Umbilical cord (tissue), 2 donors: ENCODE measurements around the gene DNASE2. TPM values are rescaled to one million over a fixed set of nuclear protein-coding genes. Genes with fewer than 3 reads are reported as not detected.
"Not testable (repeated sequence)": the region's sequence is repeated elsewhere in the genome, so short reads cannot be mapped to it uniquely, and the experiment has no call there.

ENCODE experiments used
- DNase-seq: peaks from one replicate; pipeline ENCODE4 v3.0.0-alpha.2; 2015; ENCODE audit warnings: low spot score
- total RNA-seq: library from RNA; depleted of rRNA; stranded (reverse); fragments of >200 nt; gene quantifications from one replicate; pipeline ENCODE4 v1.2.3, GENCODE V29; 2014; ENCODE audit warnings: low replicate concordance; ENCODE audit not compliant: insufficient read depth

The DNASE2 gene
- 21.7 TPM for total RNA-seq

GRCh38 chr19:12881172-12881808 is at the start of gene DNASE2:
TSS of gene DNASE2 (minus strand) at chr19:12881449. CDS start at chr19:12881375, 74 bp downstream.
- DNase-seq: peak; percentile 94

GRCh38 chr19:12930002-12930645 is 48.9 kb upstream of the DNASE2 start:
- no peak for DNase-seq

- DNase-seq: no peak
Measured at GRCh38 chr19:12924621-12925310, 43.5 kb upstream of the DNASE2 start.

GRCh38 chr19:12922959-12923358 is 41.7 kb upstream of the DNASE2 start:
- no peak for DNase-seq

GRCh38 chr19:12921047-12921446 is 39.8 kb upstream of the DNASE2 start:
- DNase-seq: no peak

GRCh38 chr19:12918253-12918652 is 37.0 kb upstream of the DNASE2 start:
- DNase-seq: no peak

- DNase-seq: not testable (repeated sequence)
Measured at GRCh38 chr19:12915860-12916259, 34.6 kb upstream of the DNASE2 start.

GRCh38 chr19:12913851-12914690 is 32.8 kb upstream of the DNASE2 start:
- DNase-seq: no peak

GRCh38 chr19:12913011-12913561 is 31.8 kb upstream of the DNASE2 start:
- peak; percentile 87 for DNase-seq

GRCh38 chr19:12912571-12912970 is 31.3 kb upstream of the DNASE2 start:
- no peak for DNase-seq

GRCh38 chr19:12907166-12907565 is 25.9 kb upstream of the DNASE2 start:
- no peak for DNase-seq

- no peak for DNase-seq
Measured at GRCh38 chr19:12899891-12900518, 18.8 kb upstream of the DNASE2 start.

- no peak for DNase-seq
Measured at GRCh38 chr19:12896460-12896859, 15.2 kb upstream of the DNASE2 start.

GRCh38 chr19:12893582-12893981 is 12.3 kb upstream of the DNASE2 start:
- DNase-seq: no peak

GRCh38 chr19:12891553-12892021 is 10.3 kb upstream of the DNASE2 start:
- no peak for DNase-seq

- peak; percentile 100 for DNase-seq
Measured at GRCh38 chr19:12890787-12891552, 9.7 kb upstream of the DNASE2 start, which contains the start of gene GCDH. TSS of gene GCDH (plus strand) at chr19:12891160. CDS start at chr19:12891305, 145 bp downstream.

GRCh38 chr19:12890299-12890786 is 9.1 kb upstream of the DNASE2 start:
- not testable (repeated sequence) for DNase-seq

GRCh38 chr19:12888006-12888603 is 6.9 kb upstream of the DNASE2 start:
- no peak for DNase-seq
